Mesendoderm (in vitro differentiated cells): Measurements from ENCODE around the gene TWIST2. TPM values are rescaled to one million over a fixed set of nuclear protein-coding genes. Genes with fewer than 3 reads are reported as not detected.
A peak's percentile ranks its signal among the peaks of the same experiment; 100 is the strongest.

Experiments
- DNase-seq: peaks from one replicate; pipeline ENCODE4 v3.0.0; 2013
- H2AK5ac ChIP-seq: 2 replicates; pipeline ENCODE4 v1.6.1; 2013; ENCODE audit warnings: low read length, inconsistent platforms
- H2BK120ac ChIP-seq: 2 replicates; pipeline ENCODE4 v1.6.1; 2013; ENCODE audit warnings: low read depth, mild to moderate bottlenecking, low read length, moderate library complexity, mixed read lengths
- H2BK15ac ChIP-seq: replicated peaks from 2 replicates; pipeline ENCODE4 v1.6.1; 2013; ENCODE audit warnings: low read depth, mild to moderate bottlenecking, moderate library complexity
- H2BK5ac ChIP-seq: 2 replicates; pipeline ENCODE4 v1.6.1; 2013; ENCODE audit warnings: low read length, inconsistent platforms
- H3K18ac ChIP-seq: 2 replicates; pipeline ENCODE4 v1.6.1; 2013; ENCODE audit warnings: mild to moderate bottlenecking, low read length, mixed read lengths
- H3K23ac ChIP-seq: one replicate; pipeline ENCODE4 v1.6.1; 2013; ENCODE audit warnings: low read length
- H3K27ac ChIP-seq: 2 replicates; pipeline ENCODE4 v1.5.1; 2013; ENCODE audit warnings: low read depth, mild to moderate bottlenecking, inconsistent platforms, low read length, moderate library complexity
- H3K27me3 ChIP-seq: 2 replicates; pipeline ENCODE4 v1.6.1; 2013; ENCODE audit warnings: low read length, control low read depth, mild to moderate bottlenecking, inconsistent platforms; ENCODE audit not compliant: insufficient read depth, poor library complexity
- H3K36me3 ChIP-seq: 2 replicates; pipeline ENCODE4 v1.6.1; 2013; ENCODE audit warnings: low read length, inconsistent platforms; ENCODE audit not compliant: control insufficient read depth, insufficient read depth
- H3K4ac ChIP-seq: one replicate; pipeline ENCODE4 v1.6.1; 2013; ENCODE audit warnings: low read depth, mild to moderate bottlenecking, low read length, moderate library complexity
- H3K4me1 ChIP-seq: 2 replicates; pipeline ENCODE4 v1.6.1; 2013; ENCODE audit warnings: low read depth, low read length, inconsistent platforms; ENCODE audit not compliant: control insufficient read depth
- H3K4me2 ChIP-seq: 2 replicates; pipeline ENCODE4 v1.6.1; 2013; ENCODE audit warnings: low read length
- H3K4me3 ChIP-seq: 2 replicates; pipeline ENCODE4 v1.5.1; 2013; ENCODE audit warnings: mild to moderate bottlenecking, low read length
- H3K56ac ChIP-seq: one replicate; pipeline ENCODE4 v1.6.1; 2013; ENCODE audit warnings: low read length
- H3K79me1 ChIP-seq: 2 replicates; pipeline ENCODE4 v1.6.1; 2013; ENCODE audit warnings: low read length, inconsistent platforms
- H3K79me2 ChIP-seq: 2 replicates; pipeline ENCODE4 v1.6.1; 2013; ENCODE audit warnings: mild to moderate bottlenecking, low read length; ENCODE audit not compliant: control insufficient read depth, insufficient read depth
- H3K9ac ChIP-seq: 2 replicates; pipeline ENCODE4 v1.6.1; 2013; ENCODE audit warnings: low read length, inconsistent platforms
- H4K5ac ChIP-seq: one replicate; pipeline ENCODE4 v1.6.1; 2013; ENCODE audit warnings: low read length
- H4K8ac ChIP-seq: one replicate; pipeline ENCODE4 v1.6.1; 2013; ENCODE audit warnings: low read depth, mild to moderate bottlenecking, control low read depth, low read length, moderate library complexity
- WGBS: extraction: QIAGEN DNeasy Blood & Tissue Kit; methylation state at CpG from one replicate; pipeline ENCODE4 v1.1.7; 2013; ENCODE audit warnings: low lambda C conversion rate, missing lambda C conversion rate; ENCODE audit not compliant: insufficient coverage; ENCODE audit errors: extremely low coverage; 5-methylcytosine and 5-hydroxymethylcytosine counted together
- polyA plus RNA-seq, 2 experiments: library from polyadenylated mRNA; stranded (reverse); fragments of 200-250 nt; gene quantifications; one replicate each; pipeline ENCODE4 v1.2.3, GENCODE V29; 2013

Gene TWIST2
- 2.9 TPM for polyA plus RNA-seq (2013, experiment 1 of 2)
- 3.1 TPM for polyA plus RNA-seq (2013, experiment 2 of 2)

GRCh38 chr2:238847841-238848690, at the start of gene TWIST2:
TWIST2 (plus strand) TSS chr2:238848085; CDS start chr2:238848216, 131 bp downstream.
- Histone ChIP-seq H3K18ac (peak within 1 kb of the TSS; percentile 57), H3K36me3 (no peaks in the 10 kb centered on the region), H3K56ac (peak within 1 kb of the TSS; percentile 82), H4K8ac (no peak within 1 kb of the TSS), H2BK120ac (no peak within 1 kb of the TSS), H3K4me1 (no peaks in the 10 kb centered on the region), H3K4ac (no peak within 1 kb of the TSS), H3K27me3 (peaks cover 56% of the 10 kb centered on the region), H2BK5ac (no peak within 1 kb of the TSS), H3K23ac (peak within 1 kb of the TSS; percentile 98), H3K4me3 (peak within 1 kb of the TSS; percentile 49), H3K27ac (no peak within 1 kb of the TSS), H3K79me1 (no peaks in the 10 kb centered on the region), H2AK5ac (no peak within 1 kb of the TSS), H3K79me2 (no peaks in the 10 kb centered on the region), H3K4me2 (peak within 1 kb of the TSS; percentile 91), H3K9ac (peak within 1 kb of the TSS; percentile 53), H2BK15ac (no peak within 1 kb of the TSS), H4K5ac (no peak within 1 kb of the TSS)
- peak; percentile 76 for DNase-seq
- WGBS = no CpG with 5 or more reads among the region's 90 CpGs

GRCh38 chr2:238801791-238802190, 46.1 kb upstream of the TWIST2 start:
- no peak overlapping the region for H3K4ac ChIP-seq
- H3K23ac ChIP-seq = no peak overlapping the region
- WGBS = no CpG with 5 or more reads among the region's 8 CpGs
- H3K18ac ChIP-seq = no peak overlapping the region
- H3K79me2 ChIP-seq = no peaks in the 10 kb centered on the region
- no peak overlapping the region for H2BK15ac ChIP-seq
- no peaks in the 10 kb centered on the region for H3K27me3 ChIP-seq
- no peaks in the 10 kb centered on the region for H3K79me1 ChIP-seq
- no peaks in the 10 kb centered on the region for H3K4me1 ChIP-seq
- H2AK5ac ChIP-seq = no peak overlapping the region
- no peak overlapping the region for H4K5ac ChIP-seq
- no peak overlapping the region for H3K27ac ChIP-seq
- H2BK5ac ChIP-seq = no peak overlapping the region
- H3K4me3 ChIP-seq = no peak overlapping the region
- no peak overlapping the region for H3K9ac ChIP-seq
- DNase-seq = no peak
- H2BK120ac ChIP-seq = no peak overlapping the region
- H3K36me3 ChIP-seq = no peaks in the 10 kb centered on the region
- no peak overlapping the region for H3K56ac ChIP-seq
- no peak overlapping the region for H3K4me2 ChIP-seq
- no peak overlapping the region for H4K8ac ChIP-seq

DNA sequence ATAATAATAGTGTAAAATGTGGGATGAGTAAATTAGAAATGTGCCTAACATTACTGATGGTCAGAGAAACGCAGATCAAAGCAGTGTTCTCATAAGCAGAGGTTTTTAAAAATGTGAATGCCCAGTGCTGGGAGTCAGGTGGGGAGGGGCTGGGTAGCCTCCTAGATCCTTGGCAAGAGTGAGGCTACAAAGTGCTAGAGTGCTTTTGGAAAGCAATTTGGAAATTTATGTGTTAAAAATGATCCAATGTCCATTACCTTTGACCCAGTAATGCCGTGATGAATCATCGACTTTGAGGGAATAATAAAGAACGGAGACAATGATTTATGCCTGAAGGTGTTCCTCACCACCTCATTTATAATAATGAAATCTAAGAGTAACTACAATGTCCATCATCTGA, 44.9 kb upstream of the TWIST2 start:
- H3K18ac ChIP-seq = no peak overlapping the region
- no peak overlapping the region for H3K27ac ChIP-seq
- WGBS = no CpG with 5 or more reads among the region's 4 CpGs
- H3K9ac ChIP-seq = no peak overlapping the region
- no peak overlapping the region for H2BK120ac ChIP-seq
- no peak overlapping the region for H3K4me3 ChIP-seq
- no peaks in the 10 kb centered on the region for H3K27me3 ChIP-seq
- H3K4ac ChIP-seq = no peak overlapping the region
- H3K23ac ChIP-seq = no peak overlapping the region
- no peak overlapping the region for H4K5ac ChIP-seq
- no peaks in the 10 kb centered on the region for H3K79me2 ChIP-seq
- no peak for DNase-seq
- H3K4me2 ChIP-seq = no peak overlapping the region
- H3K4me1 ChIP-seq = no peaks in the 10 kb centered on the region
- H3K36me3 ChIP-seq = no peaks in the 10 kb centered on the region
- no peak overlapping the region for H4K8ac ChIP-seq
- H2BK15ac ChIP-seq = no peak overlapping the region
- no peak overlapping the region for H2AK5ac ChIP-seq
- H2BK5ac ChIP-seq = no peak overlapping the region
- H3K56ac ChIP-seq = no peak overlapping the region
- H3K79me1 ChIP-seq = no peaks in the 10 kb centered on the region

GRCh38 chr2:238803996-238804870, 43.7 kb upstream of the TWIST2 start:
- Histone ChIP-seq H3K18ac (no peak overlapping the region), H3K27me3 (no peaks in the 10 kb centered on the region), H2AK5ac (no peak overlapping the region), H3K27ac (no peak overlapping the region), H3K9ac (no peak overlapping the region), H3K23ac (no peak overlapping the region), H2BK120ac (no peak overlapping the region), H3K79me1 (no peaks in the 10 kb centered on the region), H2BK15ac (no peak overlapping the region), H2BK5ac (no peak overlapping the region), H3K4ac (no peak overlapping the region), H3K36me3 (no peaks in the 10 kb centered on the region), H4K5ac (no peak overlapping the region), H3K4me1 (no peaks in the 10 kb centered on the region), H3K79me2 (no peaks in the 10 kb centered on the region), H3K4me2 (no peak overlapping the region), H3K4me3 (no peak overlapping the region), H3K56ac (no peak overlapping the region), H4K8ac (no peak overlapping the region)
- WGBS = no CpG with 5 or more reads among the region's 17 CpGs
- DNase-seq = no peak

- no peak overlapping the region for H2AK5ac ChIP-seq
- no peak overlapping the region for H3K4me2 ChIP-seq
- no peak overlapping the region for H4K5ac ChIP-seq
- H2BK15ac ChIP-seq = no peak overlapping the region
- H3K27ac ChIP-seq = no peak overlapping the region
- no peak overlapping the region for H2BK120ac ChIP-seq
- H3K4ac ChIP-seq = no peak overlapping the region
- no peak overlapping the region for H3K56ac ChIP-seq
- H3K23ac ChIP-seq = no peak overlapping the region
- no peaks in the 10 kb centered on the region for H3K36me3 ChIP-seq
- no peak overlapping the region for H3K4me3 ChIP-seq
- no peaks in the 10 kb centered on the region for H3K4me1 ChIP-seq
- no peak overlapping the region for H3K18ac ChIP-seq
- no peaks in the 10 kb centered on the region for H3K79me1 ChIP-seq
- no peaks in the 10 kb centered on the region for H3K79me2 ChIP-seq
- DNase-seq = no peak
- WGBS = no CpG with 5 or more reads among the region's 1 CpG
- no peaks in the 10 kb centered on the region for H3K27me3 ChIP-seq
- no peak overlapping the region for H3K9ac ChIP-seq
- H2BK5ac ChIP-seq = no peak overlapping the region
- no peak overlapping the region for H4K8ac ChIP-seq
Measured at GRCh38 chr2:238808761-238809160, 39.1 kb upstream of the TWIST2 start.
